ENCODE data around the gene SRRD.

DNA sequence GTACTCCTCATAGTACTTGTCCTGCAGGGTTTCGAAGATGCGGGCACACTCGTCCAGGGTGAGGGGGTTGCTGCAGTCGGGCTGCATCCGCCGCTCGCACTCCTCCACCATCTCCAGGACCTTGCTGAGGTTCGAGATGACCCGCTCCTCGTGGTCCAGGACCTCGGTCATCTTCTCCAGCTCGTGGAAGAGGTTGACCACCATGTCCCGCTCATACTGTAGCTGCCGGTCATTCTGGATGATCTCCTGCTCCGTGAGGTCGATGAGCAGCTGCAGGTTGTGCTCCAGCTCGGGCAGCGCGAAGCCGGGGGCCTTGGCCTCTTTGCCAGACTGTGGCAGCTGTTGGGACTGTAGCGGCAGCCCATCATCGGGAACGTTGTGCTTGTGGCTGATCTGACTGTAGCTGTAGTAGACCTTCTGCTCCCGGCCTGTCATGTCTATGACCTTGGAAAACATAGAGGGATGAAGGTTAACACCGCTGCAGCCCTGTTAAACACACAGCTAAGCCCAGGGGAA, 15.6 kb downstream of the SRRD start:
- TF ChIP-seq, protein P1, sequence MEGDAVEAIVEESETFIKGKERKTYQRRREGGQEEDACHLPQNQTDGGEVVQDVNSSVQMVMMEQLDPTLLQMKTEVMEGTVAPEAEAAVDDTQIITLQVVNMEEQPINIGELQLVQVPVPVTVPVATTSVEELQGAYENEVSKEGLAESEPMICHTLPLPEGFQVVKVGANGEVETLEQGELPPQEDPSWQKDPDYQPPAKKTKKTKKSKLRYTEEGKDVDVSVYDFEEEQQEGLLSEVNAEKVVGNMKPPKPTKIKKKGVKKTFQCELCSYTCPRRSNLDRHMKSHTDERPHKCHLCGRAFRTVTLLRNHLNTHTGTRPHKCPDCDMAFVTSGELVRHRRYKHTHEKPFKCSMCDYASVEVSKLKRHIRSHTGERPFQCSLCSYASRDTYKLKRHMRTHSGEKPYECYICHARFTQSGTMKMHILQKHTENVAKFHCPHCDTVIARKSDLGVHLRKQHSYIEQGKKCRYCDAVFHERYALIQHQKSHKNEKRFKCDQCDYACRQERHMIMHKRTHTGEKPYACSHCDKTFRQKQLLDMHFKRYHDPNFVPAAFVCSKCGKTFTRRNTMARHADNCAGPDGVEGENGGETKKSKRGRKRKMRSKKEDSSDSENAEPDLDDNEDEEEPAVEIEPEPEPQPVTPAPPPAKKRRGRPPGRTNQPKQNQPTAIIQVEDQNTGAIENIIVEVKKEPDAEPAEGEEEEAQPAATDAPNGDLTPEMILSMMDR (IDR thresholded peaks at IDR 0.05): no peak
- TF ChIP-seq POLR2A (IDR thresholded peaks at IDR 0.05): no peak
